DOHH2 (cell line): ENCODE measurements around the gene CTSH.

Experiments used
- H3F3A ChIP-seq: fragments of 200-600 bp; sonication (generic), shearing (Covaris generic); 2 replicates; pipeline ENCODE4 v1.6.0; 2016; ENCODE audit warnings: antibody characterized with exemption, mild to moderate bottlenecking; ENCODE audit not compliant: control insufficient read depth, insufficient read depth
- H3K27ac ChIP-seq: fragments of 200-600 bp; sonication (generic); 2 replicates; pipeline ENCODE4 v1.5.1; 2014; ENCODE audit warnings: low read depth, mild to moderate bottlenecking, low read length, moderate library complexity
- H3K27me3 ChIP-seq: fragments of 200-600 bp; sonication (generic); 2 replicates; pipeline ENCODE4 v1.6.1; 2014; ENCODE audit warnings: mild to moderate bottlenecking, low read length, mixed read lengths; ENCODE audit not compliant: control insufficient read depth
- H3K36me3 ChIP-seq: fragments of 200-600 bp; sonication (generic); 2 replicates; pipeline ENCODE4 v1.6.1; 2014; ENCODE audit warnings: mild to moderate bottlenecking, low read length, moderate library complexity, mixed read lengths; ENCODE audit not compliant: control insufficient read depth
- H3K4me1 ChIP-seq: fragments of 200-600 bp; sonication (generic); 2 replicates; pipeline ENCODE4 v1.6.1; 2014; ENCODE audit warnings: mild to moderate bottlenecking, low read length, mixed read lengths; ENCODE audit not compliant: control insufficient read depth
- H3K4me2 ChIP-seq: fragments of 200-600 bp; sonication (generic); 2 replicates; pipeline ENCODE4 v1.6.0; 2014; ENCODE audit warnings: mild to moderate bottlenecking, low read length, moderate library complexity
- H3K4me3 ChIP-seq: fragments of 200-600 bp; sonication (generic); 2 replicates; pipeline ENCODE4 v1.5.1; 2014; ENCODE audit warnings: mild to moderate bottlenecking, low read length, mixed read lengths
- H3K79me2 ChIP-seq: fragments of 200-600 bp; sonication (generic); 2 replicates; pipeline ENCODE4 v1.6.1; 2014; ENCODE audit warnings: mild to moderate bottlenecking, low read length, mixed read lengths; ENCODE audit not compliant: control insufficient read depth
- H3K9me2 ChIP-seq: fragments of 200-600 bp; sonication (generic); replicated peaks from 2 replicates; pipeline ENCODE4 v1.6.1; 2014; ENCODE audit warnings: mild to moderate bottlenecking, low read length, mixed read lengths; ENCODE audit not compliant: control insufficient read depth
- H3K9me3 ChIP-seq: fragments of 200-600 bp; sonication (generic); 2 replicates; pipeline ENCODE4 v1.6.1; 2014; ENCODE audit warnings: antibody characterized with exemption, low read length, mixed read lengths; ENCODE audit not compliant: control insufficient read depth, insufficient read depth
- H4K20me1 ChIP-seq: fragments of 200-600 bp; sonication (generic); 2 replicates; pipeline ENCODE4 v1.6.0; 2014; ENCODE audit warnings: low read depth, mild to moderate bottlenecking, antibody characterized with exemption, low read length, moderate library complexity; ENCODE audit not compliant: control insufficient read depth, insufficient read depth
- EZH2phosphoT487 ChIP-seq: fragments of 200-600 bp; sonication (generic); IDR thresholded peaks from 2 replicates; pipeline ENCODE4 v1.6.1; 2017; ENCODE audit warnings: borderline replicate concordance, mild to moderate bottlenecking, antibody characterized with exemption, low read length, moderate library complexity, mixed read lengths
- TF ChIP-seq, protein P1 (sequence below): fragments of 200-600 bp; sonication (generic); IDR thresholded peaks from one replicate; pipeline ENCODE4 v1.5.1; 2014; ENCODE audit warnings: antibody characterized with exemption, mild to moderate bottlenecking, low read depth, low read length; ENCODE audit not compliant: poor library complexity, severe bottlenecking

Gene CTSH

DNA sequence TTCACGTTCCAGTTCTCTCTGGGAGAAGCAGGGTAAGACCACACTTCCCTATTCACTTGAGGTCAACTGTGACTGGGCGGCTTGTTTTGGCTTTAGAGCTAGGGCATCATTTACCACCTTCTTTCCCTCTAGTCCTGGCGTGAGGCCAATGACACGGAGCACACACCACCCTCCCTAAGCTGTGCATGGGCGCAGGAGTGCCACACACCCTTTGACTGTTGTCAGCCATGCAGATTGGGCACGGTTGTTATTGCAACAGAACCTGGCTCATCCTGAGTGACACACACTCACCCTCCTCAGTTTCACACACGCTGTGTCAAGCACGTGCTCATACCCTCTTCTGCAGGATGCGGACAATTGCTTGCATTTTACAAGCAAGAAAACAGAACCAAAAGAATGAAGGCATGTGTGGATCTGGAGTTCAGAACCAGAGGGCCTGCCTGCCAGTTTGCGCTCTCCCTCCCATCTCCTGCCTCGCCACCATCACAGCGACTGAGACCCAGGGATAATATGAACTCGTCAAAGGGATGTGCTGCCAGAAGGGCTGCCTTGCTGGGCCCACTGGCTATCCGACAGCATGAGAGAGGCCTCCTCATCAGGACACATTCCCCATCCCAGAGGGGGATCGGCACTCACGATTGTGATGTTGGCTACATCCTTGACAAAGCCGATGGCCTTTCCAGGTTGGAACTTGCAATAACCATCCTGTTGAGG is 17.6 kb downstream of the CTSH start:
- H3K4me2 ChIP-seq = no peak overlapping the region
- peaks cover 93% of the 10 kb centered on the region for H3K36me3 ChIP-seq
- no peak overlapping the region for H3K27ac ChIP-seq
- H4K20me1 ChIP-seq = no peaks in the 10 kb centered on the region
- H3F3A ChIP-seq = peaks cover 4% of the 10 kb centered on the region
- H3K4me3 ChIP-seq = no peak overlapping the region
- no peaks in the 10 kb centered on the region for H3K9me2 ChIP-seq
- H3K4me1 ChIP-seq = no peaks in the 10 kb centered on the region
- no peaks in the 10 kb centered on the region for H3K79me2 ChIP-seq
- H3K27me3 ChIP-seq = no peaks in the 10 kb centered on the region
- TF ChIP-seq EZH2phosphoT487 = no peak
- TF ChIP-seq, protein P1, sequence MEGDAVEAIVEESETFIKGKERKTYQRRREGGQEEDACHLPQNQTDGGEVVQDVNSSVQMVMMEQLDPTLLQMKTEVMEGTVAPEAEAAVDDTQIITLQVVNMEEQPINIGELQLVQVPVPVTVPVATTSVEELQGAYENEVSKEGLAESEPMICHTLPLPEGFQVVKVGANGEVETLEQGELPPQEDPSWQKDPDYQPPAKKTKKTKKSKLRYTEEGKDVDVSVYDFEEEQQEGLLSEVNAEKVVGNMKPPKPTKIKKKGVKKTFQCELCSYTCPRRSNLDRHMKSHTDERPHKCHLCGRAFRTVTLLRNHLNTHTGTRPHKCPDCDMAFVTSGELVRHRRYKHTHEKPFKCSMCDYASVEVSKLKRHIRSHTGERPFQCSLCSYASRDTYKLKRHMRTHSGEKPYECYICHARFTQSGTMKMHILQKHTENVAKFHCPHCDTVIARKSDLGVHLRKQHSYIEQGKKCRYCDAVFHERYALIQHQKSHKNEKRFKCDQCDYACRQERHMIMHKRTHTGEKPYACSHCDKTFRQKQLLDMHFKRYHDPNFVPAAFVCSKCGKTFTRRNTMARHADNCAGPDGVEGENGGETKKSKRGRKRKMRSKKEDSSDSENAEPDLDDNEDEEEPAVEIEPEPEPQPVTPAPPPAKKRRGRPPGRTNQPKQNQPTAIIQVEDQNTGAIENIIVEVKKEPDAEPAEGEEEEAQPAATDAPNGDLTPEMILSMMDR = no peak
- no peaks in the 10 kb centered on the region for H3K9me3 ChIP-seq

DNA sequence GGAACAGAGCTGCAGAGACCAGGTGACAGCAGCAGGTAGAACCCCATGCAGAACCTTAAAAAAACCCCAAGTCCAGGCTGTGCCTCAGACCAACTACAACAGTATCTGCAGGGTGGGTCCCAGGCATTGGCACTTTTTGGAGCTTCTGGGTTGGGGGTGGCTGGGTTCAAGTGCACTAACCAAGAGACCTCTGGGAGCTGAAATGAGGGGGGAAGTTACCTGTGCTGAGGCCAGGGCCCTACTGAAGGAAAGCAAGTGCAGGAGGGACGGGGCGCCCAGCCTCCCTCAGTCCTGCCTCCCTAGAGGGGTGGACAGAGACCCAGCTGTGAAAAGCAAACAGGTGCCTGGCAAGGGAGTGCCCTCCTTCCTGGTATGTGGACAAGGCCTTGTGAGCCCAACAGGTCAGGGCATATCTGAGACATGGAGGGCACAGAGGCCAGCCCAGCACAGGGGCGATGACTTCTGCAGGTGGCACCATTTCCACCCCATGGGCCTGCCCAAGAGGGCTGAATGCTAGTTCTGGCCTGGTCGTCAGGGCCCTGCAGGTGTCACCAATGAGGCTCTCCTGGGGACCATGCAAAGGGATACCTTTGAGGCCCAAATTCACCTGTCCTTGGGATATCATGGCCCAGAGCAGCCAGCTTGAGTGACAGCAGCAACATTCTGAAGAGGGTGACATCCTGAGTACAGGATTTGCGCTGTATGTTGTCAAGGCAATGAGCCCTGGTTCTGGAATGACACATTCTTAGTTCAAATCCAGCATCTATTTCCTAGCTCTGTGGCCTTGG is 18.7 kb downstream of the CTSH start:
- peaks cover 93% of the 10 kb centered on the region for H3K36me3 ChIP-seq
- no peaks in the 10 kb centered on the region for H3K27me3 ChIP-seq
- no peak overlapping the region for H3K4me3 ChIP-seq
- H3K9me2 ChIP-seq = no peaks in the 10 kb centered on the region
- H3K4me2 ChIP-seq = no peak overlapping the region
- no peaks in the 10 kb centered on the region for H4K20me1 ChIP-seq
- H3K27ac ChIP-seq = no peak overlapping the region
- no peaks in the 10 kb centered on the region for H3K9me3 ChIP-seq
- TF ChIP-seq, protein P1 = peak; percentile 20
- TF ChIP-seq EZH2phosphoT487 = no peak
- no peaks in the 10 kb centered on the region for H3K4me1 ChIP-seq
- peaks cover 12% of the 10 kb centered on the region for H3F3A ChIP-seq
- no peaks in the 10 kb centered on the region for H3K79me2 ChIP-seq

DNA sequence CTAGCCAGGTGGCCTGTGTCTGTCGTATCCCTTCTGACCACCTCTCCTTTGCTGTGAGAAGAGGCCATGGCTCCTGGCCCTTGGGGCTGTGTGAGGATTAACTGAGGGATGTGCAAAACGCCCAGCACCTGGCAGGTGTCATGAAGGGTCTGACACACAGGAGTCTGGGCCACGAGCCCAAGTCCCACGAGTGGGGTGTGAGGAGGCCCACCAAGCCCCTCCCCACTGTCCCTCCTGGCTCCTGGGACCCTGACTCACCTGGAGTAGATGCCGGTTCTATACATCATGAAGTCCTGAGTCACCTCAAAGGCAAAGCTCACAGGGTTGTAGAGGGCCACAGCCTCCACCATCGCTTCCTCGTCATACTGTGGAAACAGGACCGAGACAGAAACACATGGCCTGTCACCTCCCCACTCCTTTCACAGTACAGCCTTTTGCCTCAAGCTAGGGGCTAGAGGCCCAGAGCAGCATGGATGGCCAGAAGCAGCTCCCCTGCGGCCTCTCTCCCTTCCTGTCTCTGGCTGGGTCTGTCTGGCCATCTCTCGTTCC is 19.7 kb downstream of the CTSH start:
- no peak for TF ChIP-seq EZH2phosphoT487
- TF ChIP-seq, protein P1 = no peak
- Histone ChIP-seq H3K36me3 (peaks cover 87% of the 10 kb centered on the region), H3K9me2 (no peaks in the 10 kb centered on the region)

More for the DNA sequence above, 19.7 kb downstream of the CTSH start:
- Histone ChIP-seq H3K4me1 (no peaks in the 10 kb centered on the region), H3F3A (peaks cover 22% of the 10 kb centered on the region), H3K27ac (no peak overlapping the region), H3K4me3 (no peak overlapping the region), H3K27me3 (no peaks in the 10 kb centered on the region), H3K4me2 (no peak overlapping the region), H4K20me1 (no peaks in the 10 kb centered on the region), H3K79me2 (no peaks in the 10 kb centered on the region), H3K9me3 (no peaks in the 10 kb centered on the region)
